Nephron progenitor cell (in vitro differentiated cells): ENCODE results near the gene SMG9.
A peak's percentile ranks its signal among the peaks of the same experiment; 100 is the strongest.

Source experiments
- DNase-seq: peaks from one replicate; pipeline ENCODE4 v3.0.0; 2021
- H3K27ac Mint-ChIP-seq: 2 replicates; pipeline ENCODE4 v1.8.0; 2021; ENCODE audit warnings: mild to moderate bottlenecking, moderate library complexity, mixed read lengths
- H3K27me3 Mint-ChIP-seq: 2 replicates; pipeline ENCODE4 v1.8.0; 2021; ENCODE audit warnings: mild to moderate bottlenecking, low read depth, mixed read lengths; ENCODE audit not compliant: poor library complexity
- H3K36me3 Mint-ChIP-seq: 2 replicates; pipeline ENCODE4 v1.8.0; 2021; ENCODE audit warnings: low read depth, mixed read lengths
- H3K4me1 Mint-ChIP-seq: 2 replicates; pipeline ENCODE4 v1.8.0; 2021; ENCODE audit warnings: mixed read lengths
- H3K4me3 Mint-ChIP-seq: 2 replicates; pipeline ENCODE4 v1.8.0; 2021; ENCODE audit warnings: mild to moderate bottlenecking, moderate library complexity, mixed read lengths
- H3K9me3 Mint-ChIP-seq: 2 replicates; pipeline ENCODE4 v1.8.0; 2021; ENCODE audit warnings: mild to moderate bottlenecking, moderate library complexity, mixed read lengths
- CTCF ChIP-seq: fragments of 200-600 bp; sonication (generic); IDR thresholded peaks from 2 replicates; pipeline ENCODE4 v1.5.0; 2021; ENCODE audit warnings: antibody characterized with exemption

SMG9 gene

GRCh38 chr19:43715776-43716175 is 39.0 kb downstream of the SMG9 start, which contains the start of gene IRGC:
Gene IRGC, plus strand, starts transcription at chr19:43716076. Its CDS starts 2,483 bp downstream, at chr19:43718559.
- Mint-ChIP-seq H3K4me1 (no peaks in the 10 kb centered on the region), H3K27me3 (peaks cover 10% of the 10 kb centered on the region), H3K36me3 (no peaks in the 10 kb centered on the region), H3K27ac (peak within 1 kb of the TSS; percentile 43), H3K4me3 (no peak within 1 kb of the TSS), H3K9me3 (no peaks in the 10 kb centered on the region)
- TF ChIP-seq CTCF, result no peak
- no peak for DNase-seq

- Mint-ChIP-seq H3K27ac (no peak overlapping the region), H3K27me3 (peaks cover 19% of the 10 kb centered on the region), H3K4me3 (no peak overlapping the region), H3K4me1 (no peaks in the 10 kb centered on the region), H3K36me3 (no peaks in the 10 kb centered on the region), H3K9me3 (peaks cover 8% of the 10 kb centered on the region)
- DNase-seq, result no peak
- no peak for TF ChIP-seq CTCF
These were observed 41.6 kb downstream of the SMG9 start for GRCh38 chr19:43713208-43713607.

- Mint-ChIP-seq H3K27me3 (peaks cover 21% of the 10 kb centered on the region), H3K9me3 (peaks cover 8% of the 10 kb centered on the region), H3K4me3 (no peak overlapping the region), H3K4me1 (no peaks in the 10 kb centered on the region), H3K27ac (no peak overlapping the region), H3K36me3 (no peaks in the 10 kb centered on the region)
- TF ChIP-seq CTCF, result no peak
- DNase-seq, result no peak
These were observed 42.9 kb downstream of the SMG9 start for GRCh38 chr19:43711751-43712355.

- DNase-seq, result no peak
- Mint-ChIP-seq H3K4me3 (no peak overlapping the region), H3K27me3 (peaks cover 36% of the 10 kb centered on the region), H3K4me1 (peaks cover 12% of the 10 kb centered on the region), H3K36me3 (no peaks in the 10 kb centered on the region), H3K27ac (no peak overlapping the region), H3K9me3 (peaks cover 8% of the 10 kb centered on the region)
- TF ChIP-seq CTCF, result no peak
These were observed 46.0 kb downstream of the SMG9 start for GRCh38 chr19:43708716-43709115.

- no peaks in the 10 kb centered on the region for H3K36me3 Mint-ChIP-seq
- peaks cover 25% of the 10 kb centered on the region for H3K4me1 Mint-ChIP-seq
- no peak for DNase-seq
- peaks cover 33% of the 10 kb centered on the region for H3K27me3 Mint-ChIP-seq
- no peak overlapping the region for H3K27ac Mint-ChIP-seq
- no peak overlapping the region for H3K4me3 Mint-ChIP-seq
- peaks cover 8% of the 10 kb centered on the region for H3K9me3 Mint-ChIP-seq
- TF ChIP-seq CTCF, result no peak
These were observed 47.5 kb downstream of the SMG9 start for GRCh38 chr19:43707158-43707712.

- TF ChIP-seq CTCF, result no peak
- Mint-ChIP-seq H3K4me3 (no peak overlapping the region), H3K27ac (no peak overlapping the region), H3K9me3 (peaks cover 8% of the 10 kb centered on the region), H3K36me3 (no peaks in the 10 kb centered on the region), H3K4me1 (peaks cover 35% of the 10 kb centered on the region), H3K27me3 (peaks cover 29% of the 10 kb centered on the region)
- no peak for DNase-seq
These were observed 49.0 kb downstream of the SMG9 start for GRCh38 chr19:43705729-43706128.
